Ectodermal cell (in vitro differentiated cells): Measurements from ENCODE around the gene SNAPIN.

Experiments used
- H3K27ac ChIP-seq: 2 replicates; pipeline ENCODE4 v1.7.0; 2013; ENCODE audit warnings: mild to moderate bottlenecking, low read depth, low read length; ENCODE audit not compliant: insufficient read depth, poor library complexity, severe bottlenecking
- H3K27me3 ChIP-seq: 2 replicates; pipeline ENCODE4 v1.7.0; 2013; ENCODE audit warnings: mild to moderate bottlenecking, low read length; ENCODE audit not compliant: insufficient read depth, control insufficient read depth, poor library complexity, severe bottlenecking
- H3K36me3 ChIP-seq: one replicate; pipeline ENCODE4 v1.7.0; 2013; ENCODE audit warnings: low read length; ENCODE audit not compliant: control insufficient read depth, insufficient read depth
- H3K4me1 ChIP-seq: one replicate; pipeline ENCODE4 v1.7.0; 2013; ENCODE audit warnings: low read length; ENCODE audit not compliant: control insufficient read depth, insufficient read depth
- H3K4me3 ChIP-seq: 2 replicates; pipeline ENCODE4 v1.7.0; 2013; ENCODE audit warnings: low read depth, low read length, control low read depth; ENCODE audit not compliant: insufficient read depth
- H3K9me3 ChIP-seq: 2 replicates; pipeline ENCODE4 v1.7.0; 2013; ENCODE audit warnings: mild to moderate bottlenecking, low read length, moderate library complexity; ENCODE audit not compliant: control insufficient read depth
- WGBS, 2 experiments: methylation state at CpG; one replicate each; pipeline ENCODE4 v1.1.7; 2013; ENCODE audit warnings: missing lambda C conversion rate in 2 of 2; 5-methylcytosine and 5-hydroxymethylcytosine counted together

SNAPIN gene

GRCh38 chr1:153626904-153627714 is 31.4 kb upstream of the SNAPIN start, which contains the start of gene S100A13:
Gene S100A13, minus strand, starts transcription at chr1:153627505. Its CDS starts 1,033 bp downstream, at chr1:153626472.
- Histone ChIP-seq H3K36me3 (peaks cover 5% of the 10 kb centered on the region), H3K27ac (peak within 1 kb of the TSS; percentile 78), H3K4me1 (peaks cover 12% of the 10 kb centered on the region), H3K9me3 (no peaks in the 10 kb centered on the region), H3K27me3 (no peaks in the 10 kb centered on the region), H3K4me3 (peak within 1 kb of the TSS; percentile 56)
- WGBS, 2 experiments, result 5 to 6% methylated on average over 28 of the region's 28 CpGs

GRCh38 chr1:153627715-153628626 is 30.5 kb upstream of the SNAPIN start, which contains the start of gene S100A1:
Gene S100A1, plus strand, starts transcription at chr1:153628434. Its CDS starts 2,088 bp downstream, at chr1:153630522.
- Histone ChIP-seq H3K27ac (peak within 1 kb of the TSS; percentile 78), H3K9me3 (no peaks in the 10 kb centered on the region), H3K4me1 (peaks cover 12% of the 10 kb centered on the region), H3K36me3 (no peaks in the 10 kb centered on the region), H3K4me3 (peak within 1 kb of the TSS; percentile 56), H3K27me3 (no peaks in the 10 kb centered on the region)
- 71 to 73% methylated on average over 10 of the region's 10 CpGs for WGBS, 2 experiments

GRCh38 chr1:153628638-153629342 is 29.7 kb upstream of the SNAPIN start:
- Histone ChIP-seq H3K36me3 (no peaks in the 10 kb centered on the region), H3K4me1 (peaks cover 12% of the 10 kb centered on the region), H3K27ac (no peak overlapping the region), H3K27me3 (no peaks in the 10 kb centered on the region), H3K9me3 (no peaks in the 10 kb centered on the region), H3K4me3 (no peak overlapping the region)
- 87 to 89% methylated on average over 6 of the region's 6 CpGs for WGBS, 2 experiments

- H3K27me3 ChIP-seq, result no peaks in the 10 kb centered on the region
- H3K36me3 ChIP-seq, result no peaks in the 10 kb centered on the region
- H3K9me3 ChIP-seq, result no peaks in the 10 kb centered on the region
- 78 to 81% methylated on average over 5 of the region's 5 CpGs for WGBS, 2 experiments
- peaks cover 12% of the 10 kb centered on the region for H3K4me1 ChIP-seq
- no peak overlapping the region for H3K4me3 ChIP-seq
- no peak overlapping the region for H3K27ac ChIP-seq
These were observed 29.2 kb upstream of the SNAPIN start for GRCh38 chr1:153629343-153629665.

- Histone ChIP-seq H3K36me3 (no peaks in the 10 kb centered on the region), H3K4me1 (peaks cover 12% of the 10 kb centered on the region), H3K4me3 (no peak overlapping the region), H3K9me3 (no peaks in the 10 kb centered on the region), H3K27me3 (no peaks in the 10 kb centered on the region), H3K27ac (no peak overlapping the region)
- 81 to 83% methylated on average over 1 of the region's 1 CpG for WGBS, 2 experiments
These were observed 28.5 kb upstream of the SNAPIN start for GRCh38 chr1:153629971-153630370.

GRCh38 chr1:153630384-153630783 is 28.1 kb upstream of the SNAPIN start:
- Histone ChIP-seq H3K27me3 (no peaks in the 10 kb centered on the region), H3K9me3 (no peaks in the 10 kb centered on the region), H3K4me1 (peaks cover 12% of the 10 kb centered on the region), H3K36me3 (no peaks in the 10 kb centered on the region), H3K4me3 (no peak overlapping the region), H3K27ac (no peak overlapping the region)
- 94 to 96% methylated on average over 7 of the region's 7 CpGs for WGBS, 2 experiments

GRCh38 chr1:153631047-153632022 is 27.2 kb upstream of the SNAPIN start:
- Histone ChIP-seq H3K36me3 (peaks cover 2% of the 10 kb centered on the region), H3K9me3 (no peaks in the 10 kb centered on the region), H3K27ac (no peak overlapping the region), H3K4me3 (no peak overlapping the region), H3K4me1 (peaks cover 10% of the 10 kb centered on the region), H3K27me3 (no peaks in the 10 kb centered on the region)
- WGBS, 2 experiments, result 94 to 97% methylated on average over 8 to 9 of the region's 10 CpGs

- Histone ChIP-seq H3K9me3 (no peaks in the 10 kb centered on the region), H3K27ac (no peak overlapping the region), H3K36me3 (peaks cover 17% of the 10 kb centered on the region), H3K4me1 (peaks cover 6% of the 10 kb centered on the region), H3K4me3 (no peak overlapping the region), H3K27me3 (no peaks in the 10 kb centered on the region)
- 90 to 92% methylated on average over 18 of the region's 18 CpGs for WGBS, 2 experiments
These were observed 25.2 kb upstream of the SNAPIN start for GRCh38 chr1:153633161-153633753.
